ENCODE measurements around the gene PCBP2. TPM values are rescaled to one million over a fixed set of nuclear protein-coding genes. Genes with fewer than 3 reads are reported as not detected.
"Not testable (repeated sequence)": the region's sequence is repeated elsewhere in the genome, so short reads cannot be mapped to it uniquely, and the experiment has no call there.

Gene PCBP2
- polyA plus RNA-seq, 1 experiment, result 286 TPM

DNA sequence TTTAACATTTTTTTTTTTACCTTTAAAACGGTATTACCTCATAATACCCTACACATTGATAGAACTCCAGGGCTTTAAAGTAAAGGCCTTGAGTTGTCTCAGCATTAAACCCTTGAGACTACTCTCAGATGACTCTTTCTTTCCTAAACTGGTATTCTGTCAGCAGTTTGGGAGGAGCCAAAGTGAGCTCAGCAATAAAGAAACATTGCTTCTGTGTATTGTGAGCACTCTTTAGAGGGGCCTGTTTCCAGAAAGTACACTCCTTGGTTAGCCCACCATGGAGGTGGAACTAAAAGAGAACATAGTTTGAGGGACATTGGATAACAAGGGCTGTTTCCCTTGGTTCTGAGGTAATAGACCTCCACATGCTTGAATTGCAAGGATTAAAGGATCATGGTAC lies 27.0 kb downstream of the PCBP2 start:
- no peak overlapping the region for H3K27ac ChIP-seq (ENCODE audit: low read depth, low read length)
- DNase-seq (ENCODE audit: low read depth, low spot score), result no peak
- ChIA-PET CTCF (interaction anchor here (0.6 to 1.9 kb wide), 5 partner anchors 29 to 158 kb away, joined by 4 to 8 read pairs (median 7); partner anchors contain the start of gene AAAS), POLR2A (interaction anchor here (0.6 to 6.2 kb wide), 4 partner anchors 15 to 38 kb away, joined by 3 to 50 read pairs (median 10); partner anchors contain the start of genes MAP3K12, PRR13 and TARBP2)
- no peaks in the 10 kb centered on the region for H3K27me3 ChIP-seq (ENCODE audit: control insufficient read depth, insufficient read depth, low read length)
- H3K9me3 ChIP-seq (ENCODE audit: control insufficient read depth, insufficient read depth, low read length), result no peaks in the 10 kb centered on the region
- TF ChIP-seq, protein P1, sequence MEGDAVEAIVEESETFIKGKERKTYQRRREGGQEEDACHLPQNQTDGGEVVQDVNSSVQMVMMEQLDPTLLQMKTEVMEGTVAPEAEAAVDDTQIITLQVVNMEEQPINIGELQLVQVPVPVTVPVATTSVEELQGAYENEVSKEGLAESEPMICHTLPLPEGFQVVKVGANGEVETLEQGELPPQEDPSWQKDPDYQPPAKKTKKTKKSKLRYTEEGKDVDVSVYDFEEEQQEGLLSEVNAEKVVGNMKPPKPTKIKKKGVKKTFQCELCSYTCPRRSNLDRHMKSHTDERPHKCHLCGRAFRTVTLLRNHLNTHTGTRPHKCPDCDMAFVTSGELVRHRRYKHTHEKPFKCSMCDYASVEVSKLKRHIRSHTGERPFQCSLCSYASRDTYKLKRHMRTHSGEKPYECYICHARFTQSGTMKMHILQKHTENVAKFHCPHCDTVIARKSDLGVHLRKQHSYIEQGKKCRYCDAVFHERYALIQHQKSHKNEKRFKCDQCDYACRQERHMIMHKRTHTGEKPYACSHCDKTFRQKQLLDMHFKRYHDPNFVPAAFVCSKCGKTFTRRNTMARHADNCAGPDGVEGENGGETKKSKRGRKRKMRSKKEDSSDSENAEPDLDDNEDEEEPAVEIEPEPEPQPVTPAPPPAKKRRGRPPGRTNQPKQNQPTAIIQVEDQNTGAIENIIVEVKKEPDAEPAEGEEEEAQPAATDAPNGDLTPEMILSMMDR (IDR thresholded peaks at IDR 0.05; ENCODE audit: low read depth, low read length), result no peak
- no peak overlapping the region for H3K4me3 ChIP-seq (ENCODE audit: low read depth, low read length)

DNA sequence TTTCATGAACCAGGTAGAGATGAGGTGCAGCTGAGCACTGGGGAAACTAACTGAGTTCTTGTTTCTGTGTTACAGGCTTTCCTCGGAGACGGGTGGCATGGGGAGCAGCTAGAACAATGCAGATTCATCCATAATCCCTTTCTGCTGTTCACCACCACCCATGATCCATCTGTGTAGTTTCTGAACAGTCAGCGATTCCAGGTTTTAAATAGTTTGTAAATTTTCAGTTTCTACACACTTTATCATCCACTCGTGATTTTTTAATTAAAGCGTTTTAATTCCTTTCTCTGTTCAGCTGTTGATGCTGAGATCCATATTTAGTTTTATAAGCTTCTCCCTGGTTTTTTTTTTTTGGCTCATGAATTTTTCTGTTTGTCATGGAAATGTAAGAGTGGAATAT lies 27.4 kb downstream of the PCBP2 start:
- no peak overlapping the region for H3K27ac ChIP-seq (ENCODE audit: low read depth, low read length)
- ChIA-PET CTCF (interaction anchor here (0.6 to 1.9 kb wide), 4 partner anchors 29 to 158 kb away, joined by 4 to 8 read pairs (median 6); partner anchors contain the start of gene AAAS), POLR2A (interaction anchor here (0.6 to 6.2 kb wide), 3 partner anchors 20 to 38 kb away, joined by 3 to 50 read pairs (median 11); partner anchors contain the start of genes MAP3K12, PRR13 and TARBP2)
- no peaks in the 10 kb centered on the region for H3K27me3 ChIP-seq (ENCODE audit: control insufficient read depth, insufficient read depth, low read length)
- no peaks in the 10 kb centered on the region for H3K9me3 ChIP-seq (ENCODE audit: control insufficient read depth, insufficient read depth, low read length)
- TF ChIP-seq, protein P1 (IDR thresholded peaks at IDR 0.05; ENCODE audit: low read depth, low read length), result no peak
- no peak for DNase-seq (ENCODE audit: low read depth, low spot score)
- H3K4me3 ChIP-seq (ENCODE audit: low read depth, low read length), result no peak overlapping the region

DNA sequence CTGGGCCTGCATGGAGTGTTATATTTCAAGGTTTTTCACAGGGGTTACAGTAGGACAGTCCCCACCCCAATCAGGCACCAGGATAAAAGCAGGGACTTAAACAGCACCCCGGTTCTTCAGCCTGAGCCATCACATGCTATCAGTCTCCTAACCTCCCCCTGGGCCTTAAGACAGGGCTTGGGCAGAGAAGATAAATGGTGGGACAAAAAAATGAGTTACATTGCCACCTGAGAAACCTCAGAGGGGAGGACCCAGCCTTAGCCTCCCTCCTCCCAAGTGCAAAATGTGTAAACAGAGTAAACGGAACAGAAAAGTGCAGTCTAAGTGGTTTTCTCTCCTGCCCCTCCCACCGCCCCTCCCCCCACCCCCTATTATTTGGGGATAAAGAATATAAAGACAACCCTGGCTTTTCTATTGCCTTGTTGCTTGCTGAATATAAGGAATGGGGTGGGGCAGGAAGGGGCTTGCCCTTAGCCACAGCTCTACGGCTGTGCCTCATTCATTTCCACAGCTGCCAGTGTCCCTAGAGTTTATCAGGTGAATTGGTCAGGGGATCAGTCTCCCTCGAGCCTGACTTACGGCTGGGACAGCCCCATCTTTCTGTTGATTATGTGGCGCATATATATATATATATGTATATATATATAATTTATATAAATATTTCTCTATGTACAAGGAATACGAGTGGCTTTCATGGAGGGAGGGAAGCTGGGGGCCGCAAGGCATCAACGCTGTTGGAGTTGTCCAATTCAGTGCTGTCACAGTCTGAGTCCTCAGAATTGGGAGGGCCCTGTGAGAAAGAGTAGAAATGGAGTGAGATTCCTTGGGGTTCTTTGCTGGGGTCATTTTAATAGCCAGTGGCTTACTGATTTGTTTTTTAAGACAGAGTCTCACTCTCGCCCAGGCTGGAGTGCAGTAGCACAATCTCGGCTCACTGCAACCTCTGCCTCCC lies 28.9 kb downstream of the PCBP2 start:
- no peak for DNase-seq (ENCODE audit: low read depth, low spot score)
- Histone ChIP-seq H3K27me3 (ENCODE audit: control insufficient read depth, insufficient read depth, low read length) (no peaks in the 10 kb centered on the region), H3K9me3 (ENCODE audit: control insufficient read depth, insufficient read depth, low read length) (no peaks in the 10 kb centered on the region), H3K4me3 (ENCODE audit: low read depth, low read length) (no peak overlapping the region), H3K27ac (ENCODE audit: low read depth, low read length) (peak overlapping the region; percentile 31)
- TF ChIP-seq, protein P1 (IDR thresholded peaks at IDR 0.05; ENCODE audit: low read depth, low read length), result no peak
- CTCF ChIA-PET, result interaction anchor here (1.2 to 1.5 kb wide), 4 partner anchors 60 to 160 kb away, joined by 3 to 7 read pairs (median 5); partner anchors contain the start of gene AAAS
- POLR2A ChIA-PET, result interaction anchor here (1.1 to 6.2 kb wide), 7 partner anchors 10 to 156 kb away, joined by 3 to 50 read pairs (median 4); partner anchors contain the start of genes MAP3K12 and TARBP2

DNA sequence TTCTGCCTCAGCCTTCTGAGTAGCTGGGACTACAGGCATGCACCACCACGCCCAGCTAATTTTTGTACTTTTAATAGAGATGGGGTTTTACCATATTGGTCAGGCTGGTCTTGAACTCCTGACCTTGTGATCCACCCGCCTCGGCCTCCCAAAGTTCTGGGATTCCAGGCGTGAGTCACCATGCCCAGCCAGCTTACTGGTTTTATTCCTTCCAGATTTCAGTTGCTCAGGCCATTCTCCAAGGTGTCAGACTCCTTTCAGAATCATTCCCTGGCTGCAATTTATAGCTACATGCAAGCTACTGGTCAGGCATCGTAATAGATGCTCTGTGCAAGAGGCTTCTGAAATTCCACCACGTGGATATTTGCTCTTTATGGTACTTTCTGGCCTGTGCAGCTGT lies 29.6 kb downstream of the PCBP2 start:
- not testable (repeated sequence) for H3K4me3 ChIP-seq (ENCODE audit: low read depth, low read length); DNase-seq (ENCODE audit: low read depth, low spot score); H3K9me3 ChIP-seq (ENCODE audit: control insufficient read depth, insufficient read depth, low read length); H3K27me3 ChIP-seq (ENCODE audit: control insufficient read depth, insufficient read depth, low read length)
- peak overlapping the region; percentile 3 for H3K27ac ChIP-seq (ENCODE audit: low read depth, low read length)
- ChIA-PET POLR2A (interaction anchor here (0.6 to 6.2 kb wide), 8 partner anchors 9 to 157 kb away, joined by 3 to 50 read pairs (median 4); partner anchors contain the start of genes MAP3K12 and TARBP2), CTCF (interaction anchor here (1.2 to 1.5 kb wide), 3 partner anchors 60 to 160 kb away, joined by 3 to 7 read pairs (median 6); partner anchors contain the start of gene AAAS)

DNA sequence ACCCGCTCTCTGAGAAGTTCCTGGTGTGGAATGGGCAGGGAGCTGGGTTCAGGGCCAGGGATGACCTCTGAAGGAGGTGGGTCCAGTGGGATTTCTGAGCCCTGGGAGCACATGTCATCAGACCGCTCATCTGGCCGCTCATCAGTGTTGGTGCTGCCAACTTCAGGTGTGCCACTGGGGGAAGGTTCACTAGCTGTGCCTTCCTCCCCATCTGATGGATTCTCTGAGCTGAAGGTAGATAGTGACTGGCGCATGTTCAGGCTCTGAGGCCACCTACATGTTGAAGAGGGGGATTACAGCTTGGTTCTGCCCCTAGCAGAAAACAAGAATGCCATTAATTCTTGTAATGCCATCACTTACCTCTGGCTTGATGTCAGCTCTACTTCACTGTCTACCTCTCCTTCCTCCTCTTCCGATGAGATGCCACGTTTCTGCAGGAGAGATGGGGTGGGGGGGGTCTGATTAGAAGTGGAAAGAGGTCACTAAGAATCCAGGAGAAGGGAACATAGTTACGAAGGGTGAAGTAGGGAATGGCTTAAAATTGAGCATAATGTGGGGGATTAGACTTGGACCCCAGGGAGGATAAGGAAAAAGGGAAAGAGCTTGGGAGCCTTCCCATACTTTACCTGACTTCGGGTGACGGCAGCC lies 30.2 kb downstream of the PCBP2 start:
- TF ChIP-seq, protein P1 (IDR thresholded peaks at IDR 0.05; ENCODE audit: low read depth, low read length), result peak; percentile 31
- CTCF ChIA-PET, result interaction anchor here (1.2 to 1.5 kb wide), 3 partner anchors 61 to 160 kb away, joined by 3 to 7 read pairs (median 6); partner anchors contain the start of gene AAAS
- Histone ChIP-seq H3K27ac (ENCODE audit: low read depth, low read length) (peak overlapping the region; percentile 52), H3K4me3 (ENCODE audit: low read depth, low read length) (no peak overlapping the region), H3K27me3 (ENCODE audit: control insufficient read depth, insufficient read depth, low read length) (no peaks in the 10 kb centered on the region), H3K9me3 (ENCODE audit: control insufficient read depth, insufficient read depth, low read length) (no peaks in the 10 kb centered on the region)
- POLR2A ChIA-PET, result interaction anchor here (0.6 to 6.2 kb wide), 9 partner anchors 9 to 157 kb away, joined by 3 to 50 read pairs (median 4); partner anchors contain the start of genes MAP3K12 and TARBP2
- no peak for DNase-seq (ENCODE audit: low read depth, low spot score)
